Liver (tissue), 9 donors: ENCODE measurements around the gene GREB1. TPM values are rescaled to one million over a fixed set of nuclear protein-coding genes. Genes with fewer than 3 reads are reported as not detected.

Experiments used
- DNase-seq: peaks from one replicate; pipeline ENCODE4 v3.0.0-alpha.2; 2017; ENCODE audit warnings: low spot score
- H3K27ac ChIP-seq, 2 donors: one replicate each; pipeline ENCODE4 v1.7.0; 2013; ENCODE audit warnings: inconsistent platforms in 2 of 2, low read length in 2 of 2, control low read depth in 1 of 2, low read depth in 1 of 2, mild to moderate bottlenecking in 1 of 2
- H3K27me3 ChIP-seq, 4 donors: one replicate each; pipeline versions ENCODE4 v1.6.1 to v1.7.0; 2013; ENCODE audit warnings: low read length in 3 of 4, inconsistent platforms in 1 of 4, mild to moderate bottlenecking in 1 of 4, moderate library complexity in 1 of 4; ENCODE audit not compliant: control insufficient read depth in 4 of 4, insufficient read depth in 4 of 4
- H3K36me3 ChIP-seq, 4 donors: one replicate each; pipeline versions ENCODE4 v1.6.1 to v1.7.0; 2013; ENCODE audit warnings: low read length in 3 of 4, mild to moderate bottlenecking in 3 of 4, low read depth in 1 of 4, moderate library complexity in 1 of 4; ENCODE audit not compliant: control insufficient read depth in 4 of 4, insufficient read depth in 3 of 4
- H3K4me1 ChIP-seq, 4 donors: one replicate each; pipeline versions ENCODE4 v1.6.1 to v1.7.0; 2013; ENCODE audit warnings: low read length in 3 of 4, mild to moderate bottlenecking in 3 of 4, moderate library complexity in 1 of 4; ENCODE audit not compliant: control insufficient read depth in 4 of 4, insufficient read depth in 4 of 4
- H3K4me3 ChIP-seq, 3 donors: one replicate each; pipeline versions ENCODE4 v1.6.1 to v1.7.0; 2013; ENCODE audit warnings: low read length in 3 of 3, control low read depth in 1 of 3, low read depth in 1 of 3, mild to moderate bottlenecking in 1 of 3
- H3K9ac ChIP-seq, 2 donors: one replicate each; pipeline ENCODE4 v1.7.0; 2013; ENCODE audit warnings: low read length in 2 of 2, mild to moderate bottlenecking in 2 of 2, moderate library complexity in 2 of 2, control low read depth in 1 of 2, low read depth in 1 of 2
- H3K9me3 ChIP-seq, 4 donors: one replicate each; pipeline versions ENCODE4 v1.6.1 to v1.7.0; 2013; ENCODE audit warnings: low read length in 3 of 4; ENCODE audit not compliant: control insufficient read depth in 4 of 4
- FOXA1 ChIP-seq: IDR thresholded peaks from 2 replicates; pipeline ENCODE4 v1.6.1; 2016; ENCODE audit warnings: antibody characterized with exemption
- FOXA2 ChIP-seq: IDR thresholded peaks from 2 replicates; pipeline ENCODE4 v1.6.1; 2016; ENCODE audit warnings: antibody characterized with exemption
- HNF4G ChIP-seq: IDR thresholded peaks from 2 replicates; pipeline ENCODE4 v1.6.1; 2016; ENCODE audit warnings: antibody characterized with exemption
- JUND ChIP-seq, 2 donors: IDR thresholded peaks; 2 replicates each; pipeline ENCODE4 v1.6.1; 2016; ENCODE audit warnings: antibody characterized with exemption in 2 of 2
- SP1 ChIP-seq: IDR thresholded peaks from 2 replicates; pipeline ENCODE4 v1.6.1; 2018; ENCODE audit warnings: antibody characterized with exemption, mild to moderate bottlenecking
- YY1 ChIP-seq: IDR thresholded peaks from 2 replicates; pipeline ENCODE4 v1.6.1; 2016; ENCODE audit warnings: antibody characterized with exemption, mild to moderate bottlenecking
- WGBS: extraction: QIAGEN DNeasy Blood & Tissue Kit; methylation state at CpG from one replicate; pipeline ENCODE4 v1.1.7; 2013; 5-methylcytosine and 5-hydroxymethylcytosine counted together
- polyA plus RNA-seq, 2 donors: library from polyadenylated mRNA; stranded (reverse) in 1 of 2; unstranded in 1 of 2; fragments of 200-250 nt in 1 of 2; fragments of >200 nt in 1 of 2; fragmentation: Nextera tagmentation in 1 of 2; extraction: Ambion mirVana in 1 of 2; gene quantifications; one replicate each; pipeline versions ENCODE4 v1.2.1 to v1.2.3, GENCODE V29; 2013 to 2015
- total RNA-seq, 2 donors: library from RNA; depleted of rRNA; stranded (reverse); fragments of >200 nt; gene quantifications; one replicate each; pipeline ENCODE4 v1.2.3, GENCODE V29; 2014
- TF ChIP-seq, protein P1 (sequence below): IDR thresholded peaks from 2 replicates; pipeline ENCODE4 v1.6.1; 2016; ENCODE audit warnings: antibody characterized with exemption
- TF ChIP-seq, protein P2 (sequence below): IDR thresholded peaks from 2 replicates; pipeline ENCODE4 v1.6.1; 2016; ENCODE audit warnings: antibody characterized with exemption
- TF ChIP-seq, protein P3 (sequence below): IDR thresholded peaks from 2 replicates; pipeline ENCODE4 v1.6.1; 2016; ENCODE audit warnings: antibody characterized with exemption, mild to moderate bottlenecking
- donor health status: healthy.
- donor health status: healthy.
- donor health status: healthy.
- donor health status: healthy.
- donor health status: healthy.

GREB1 gene
- total and polyA plus RNA-seq, 4 donors: 1.0 to 6.3 (median 3.6) TPM

DNA sequence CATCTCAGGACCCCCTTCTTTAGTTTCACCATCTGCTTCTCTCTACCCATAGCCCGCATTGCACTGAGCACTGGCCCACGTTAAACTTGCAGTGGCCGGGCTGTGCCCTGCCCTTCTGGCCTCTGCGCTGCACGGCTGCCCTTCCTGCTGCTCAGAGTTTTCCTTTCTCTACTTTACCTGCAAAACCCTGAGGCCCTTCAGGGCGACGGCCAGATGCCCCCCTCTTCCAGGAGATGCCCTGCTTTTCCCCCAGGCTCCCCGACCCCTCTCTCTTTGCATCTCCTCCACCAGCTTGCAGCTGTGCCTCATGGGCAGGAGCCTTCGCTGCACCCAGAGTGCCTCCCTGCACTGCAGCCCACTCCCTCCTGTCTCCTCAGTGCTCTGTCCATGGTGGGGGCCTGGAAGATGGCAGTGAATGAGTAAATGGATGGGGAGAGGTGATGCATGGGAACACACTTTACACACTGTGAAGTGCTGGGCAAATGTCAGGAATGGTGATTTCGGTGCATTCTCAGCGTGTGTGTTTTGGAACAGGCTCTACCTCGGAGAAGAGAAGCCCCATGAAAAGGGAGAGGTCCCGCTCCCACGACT is 82.3 kb downstream of the GREB1 start:
- no peak for DNase-seq
- 92% methylated on average over 14 of the region's 14 CpGs for WGBS
- Histone ChIP-seq H3K4me3 (no peak overlapping the region), H3K27ac (no peak overlapping the region), H3K27me3 (no peaks in the 10 kb centered on the region), H3K9me3 (no peaks in the 10 kb centered on the region), H3K4me1 (no peaks in the 10 kb centered on the region), H3K9ac (no peak overlapping the region), H3K36me3 (peaks cover 0 to 11% (median under 1%) of the 10 kb centered on the region in 4 donors)
- TF ChIP-seq, protein P1, sequence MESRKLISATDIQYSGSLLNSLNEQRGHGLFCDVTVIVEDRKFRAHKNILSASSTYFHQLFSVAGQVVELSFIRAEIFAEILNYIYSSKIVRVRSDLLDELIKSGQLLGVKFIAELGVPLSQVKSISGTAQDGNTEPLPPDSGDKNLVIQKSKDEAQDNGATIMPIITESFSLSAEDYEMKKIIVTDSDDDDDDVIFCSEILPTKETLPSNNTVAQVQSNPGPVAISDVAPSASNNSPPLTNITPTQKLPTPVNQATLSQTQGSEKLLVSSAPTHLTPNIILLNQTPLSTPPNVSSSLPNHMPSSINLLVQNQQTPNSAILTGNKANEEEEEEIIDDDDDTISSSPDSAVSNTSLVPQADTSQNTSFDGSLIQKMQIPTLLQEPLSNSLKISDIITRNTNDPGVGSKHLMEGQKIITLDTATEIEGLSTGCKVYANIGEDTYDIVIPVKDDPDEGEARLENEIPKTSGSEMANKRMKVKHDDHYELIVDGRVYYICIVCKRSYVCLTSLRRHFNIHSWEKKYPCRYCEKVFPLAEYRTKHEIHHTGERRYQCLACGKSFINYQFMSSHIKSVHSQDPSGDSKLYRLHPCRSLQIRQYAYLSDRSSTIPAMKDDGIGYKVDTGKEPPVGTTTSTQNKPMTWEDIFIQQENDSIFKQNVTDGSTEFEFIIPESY: no peak
- no peak for TF ChIP-seq FOXA2
- TF ChIP-seq FOXA1: no peak
- no peak for TF ChIP-seq HNF4G
- no peak for TF ChIP-seq YY1
- TF ChIP-seq JUND (IDR thresholded peaks at IDR 0.05): no peak
- TF ChIP-seq, protein P2, sequence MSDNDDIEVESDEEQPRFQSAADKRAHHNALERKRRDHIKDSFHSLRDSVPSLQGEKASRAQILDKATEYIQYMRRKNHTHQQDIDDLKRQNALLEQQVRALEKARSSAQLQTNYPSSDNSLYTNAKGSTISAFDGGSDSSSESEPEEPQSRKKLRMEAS: no peak

DNA sequence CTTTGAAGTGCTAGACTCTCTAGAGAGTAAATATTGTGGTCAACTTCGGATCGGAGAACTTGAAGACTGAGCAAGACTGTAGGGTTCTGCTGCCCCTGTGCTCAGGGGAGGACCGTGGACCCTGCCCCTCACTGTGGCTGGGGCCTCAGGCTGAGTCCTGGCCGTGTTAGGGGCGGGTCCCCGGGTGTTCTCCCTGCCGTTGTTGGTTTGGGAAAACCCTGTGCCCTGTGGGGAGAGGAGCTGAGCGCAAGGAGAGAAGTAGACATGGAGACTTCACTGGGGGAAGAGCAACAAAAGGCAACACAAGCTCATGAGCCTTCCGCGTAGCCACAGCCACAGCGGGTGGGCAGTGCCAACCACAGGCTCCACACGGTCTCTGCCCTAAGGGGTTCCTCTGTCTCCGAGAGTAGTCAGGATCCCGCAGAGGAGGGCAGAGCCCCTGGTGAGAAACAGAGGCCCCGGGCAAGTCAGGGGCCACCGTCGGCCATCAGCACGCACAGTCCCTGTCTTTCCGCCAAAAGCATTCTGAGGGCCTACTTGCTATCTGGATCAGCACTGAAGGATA is 83.1 kb downstream of the GREB1 start:
- Histone ChIP-seq H3K9ac (no peak overlapping the region), H3K27ac (no peak overlapping the region), H3K36me3 (peaks cover 0 to 11% (median under 1%) of the 10 kb centered on the region in 4 donors), H3K4me1 (no peaks in the 10 kb centered on the region), H3K27me3 (no peaks in the 10 kb centered on the region), H3K9me3 (no peaks in the 10 kb centered on the region), H3K4me3 (no peak overlapping the region)
- DNase-seq: no peak
- TF ChIP-seq, protein P3, sequence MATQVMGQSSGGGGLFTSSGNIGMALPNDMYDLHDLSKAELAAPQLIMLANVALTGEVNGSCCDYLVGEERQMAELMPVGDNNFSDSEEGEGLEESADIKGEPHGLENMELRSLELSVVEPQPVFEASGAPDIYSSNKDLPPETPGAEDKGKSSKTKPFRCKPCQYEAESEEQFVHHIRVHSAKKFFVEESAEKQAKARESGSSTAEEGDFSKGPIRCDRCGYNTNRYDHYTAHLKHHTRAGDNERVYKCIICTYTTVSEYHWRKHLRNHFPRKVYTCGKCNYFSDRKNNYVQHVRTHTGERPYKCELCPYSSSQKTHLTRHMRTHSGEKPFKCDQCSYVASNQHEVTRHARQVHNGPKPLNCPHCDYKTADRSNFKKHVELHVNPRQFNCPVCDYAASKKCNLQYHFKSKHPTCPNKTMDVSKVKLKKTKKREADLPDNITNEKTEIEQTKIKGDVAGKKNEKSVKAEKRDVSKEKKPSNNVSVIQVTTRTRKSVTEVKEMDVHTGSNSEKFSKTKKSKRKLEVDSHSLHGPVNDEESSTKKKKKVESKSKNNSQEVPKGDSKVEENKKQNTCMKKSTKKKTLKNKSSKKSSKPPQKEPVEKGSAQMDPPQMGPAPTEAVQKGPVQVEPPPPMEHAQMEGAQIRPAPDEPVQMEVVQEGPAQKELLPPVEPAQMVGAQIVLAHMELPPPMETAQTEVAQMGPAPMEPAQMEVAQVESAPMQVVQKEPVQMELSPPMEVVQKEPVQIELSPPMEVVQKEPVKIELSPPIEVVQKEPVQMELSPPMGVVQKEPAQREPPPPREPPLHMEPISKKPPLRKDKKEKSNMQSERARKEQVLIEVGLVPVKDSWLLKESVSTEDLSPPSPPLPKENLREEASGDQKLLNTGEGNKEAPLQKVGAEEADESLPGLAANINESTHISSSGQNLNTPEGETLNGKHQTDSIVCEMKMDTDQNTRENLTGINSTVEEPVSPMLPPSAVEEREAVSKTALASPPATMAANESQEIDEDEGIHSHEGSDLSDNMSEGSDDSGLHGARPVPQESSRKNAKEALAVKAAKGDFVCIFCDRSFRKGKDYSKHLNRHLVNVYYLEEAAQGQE: no peak
- no peak for TF ChIP-seq YY1
- TF ChIP-seq SP1: no peak
- TF ChIP-seq, protein P2: no peak
- no peak for TF ChIP-seq FOXA2
- TF ChIP-seq, protein P1: no peak
- WGBS: 92% methylated on average over 19 of the region's 19 CpGs
